ENCODE measurements around the gene RILPL1. TPM values are rescaled to one million over a fixed set of nuclear protein-coding genes. Genes with fewer than 3 reads are reported as not detected.
A peak's percentile ranks its signal among the peaks of the same experiment; 100 is the strongest.

Gene RILPL1
- total and polyA plus RNA-seq, 2 experiments from 2014 or later = 2.9 to 29.8 TPM

DNA sequence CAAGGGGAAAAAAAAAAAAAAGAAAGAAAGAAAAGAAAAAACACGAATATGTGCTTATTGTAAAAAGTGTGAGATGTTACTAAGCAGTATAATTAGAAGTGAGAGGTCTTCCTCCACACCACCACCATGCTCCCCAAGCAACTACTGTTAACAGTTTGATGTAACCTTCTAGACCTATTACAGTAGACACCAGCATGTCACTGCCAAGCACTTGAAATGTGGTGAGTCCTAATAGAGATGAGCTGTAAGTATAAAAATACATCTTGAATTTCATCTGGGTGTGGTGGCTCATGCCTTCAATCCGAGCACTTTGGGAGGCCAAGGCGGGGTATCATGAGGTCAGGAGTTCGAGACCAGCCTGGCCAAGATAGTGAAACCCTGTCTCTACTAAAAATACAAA, 83.7 kb downstream of the RILPL1 start:
- Histone ChIP-seq H3K27ac (no peak overlapping the region), H3K4me3 (no peak overlapping the region), H3K4me2 (ENCODE audit: unreplicated experiment) (no peak overlapping the region), H3K4me1 (ENCODE audit: insufficient read depth) (peaks cover 16% of the 10 kb centered on the region), H3K9me3 (ENCODE audit: low read depth) (no peaks in the 10 kb centered on the region), H3K79me2 (ENCODE audit: insufficient read depth) (no peaks in the 10 kb centered on the region), H4K20me1 (ENCODE audit: insufficient read depth) (no peaks in the 10 kb centered on the region; the same call in 1 of the 2 replicates), H3K27me3 (replicated peaks; ENCODE audit: insufficient read depth) (no peaks in the 10 kb centered on the region), H3K9me2 (ENCODE audit: insufficient read depth) (no peaks in the 10 kb centered on the region), H3F3A (ENCODE audit: insufficient read depth) (peaks cover 8% of the 10 kb centered on the region; the same call in 1 of the 2 replicates), H3K9ac (no peak overlapping the region), H2AFZ (no peak overlapping the region), H3K36me3 (ENCODE audit: low read depth) (no peaks in the 10 kb centered on the region)
- in situ Hi-C loops (cut with MboI) = no loop called here
- 56 to 60% methylated on average over 4 of the region's 4 CpGs for WGBS, 2 experiments (ENCODE audit: low coverage in 1 of 2, low lambda C conversion rate in 2 of 2, missing lambda C conversion rate in 2 of 2)
- TF ChIP-seq EZH2 (IDR thresholded peaks at IDR 0.05; ENCODE audit: insufficient read depth, poor library complexity, severe bottlenecking) = no peak
- TF ChIP-seq EZH2phosphoT487 (IDR thresholded peaks at IDR 0.05; ENCODE audit: insufficient read depth, low read depth) = no peak
- DNase-seq = no peak

GRCh38 chr12:123449249-123449733, 84.2 kb downstream of the RILPL1 start:
- Histone ChIP-seq H3K9ac (no peak overlapping the region), H3K79me2 (ENCODE audit: insufficient read depth) (no peaks in the 10 kb centered on the region), H3K27ac (no peak overlapping the region), H3K27me3 (replicated peaks; ENCODE audit: insufficient read depth) (no peaks in the 10 kb centered on the region), H3K9me3 (ENCODE audit: low read depth) (no peaks in the 10 kb centered on the region), H4K20me1 (ENCODE audit: insufficient read depth) (no peaks in the 10 kb centered on the region; the same call in 1 of the 2 replicates), H3K4me1 (ENCODE audit: insufficient read depth) (peaks cover 20% of the 10 kb centered on the region), H3K4me3 (no peak overlapping the region), H2AFZ (no peak overlapping the region), H3F3A (ENCODE audit: insufficient read depth) (peaks cover 14% of the 10 kb centered on the region; the same call in 1 of the 2 replicates), H3K36me3 (ENCODE audit: low read depth) (no peaks in the 10 kb centered on the region), H3K4me2 (ENCODE audit: unreplicated experiment) (no peak overlapping the region), H3K9me2 (ENCODE audit: insufficient read depth) (no peaks in the 10 kb centered on the region)
- WGBS, 2 experiments (ENCODE audit: low coverage in 1 of 2, low lambda C conversion rate in 2 of 2, missing lambda C conversion rate in 2 of 2) = 63 to 77% methylated on average over 2 of the region's 2 CpGs
- DNase-seq = no peak
- in situ Hi-C loops (cut with MboI) = no loop called here
- TF ChIP-seq EZH2 (IDR thresholded peaks at IDR 0.05; ENCODE audit: insufficient read depth, poor library complexity, severe bottlenecking) (no peak), EZH2phosphoT487 (IDR thresholded peaks at IDR 0.05; ENCODE audit: insufficient read depth, low read depth) (no peak)

DNA sequence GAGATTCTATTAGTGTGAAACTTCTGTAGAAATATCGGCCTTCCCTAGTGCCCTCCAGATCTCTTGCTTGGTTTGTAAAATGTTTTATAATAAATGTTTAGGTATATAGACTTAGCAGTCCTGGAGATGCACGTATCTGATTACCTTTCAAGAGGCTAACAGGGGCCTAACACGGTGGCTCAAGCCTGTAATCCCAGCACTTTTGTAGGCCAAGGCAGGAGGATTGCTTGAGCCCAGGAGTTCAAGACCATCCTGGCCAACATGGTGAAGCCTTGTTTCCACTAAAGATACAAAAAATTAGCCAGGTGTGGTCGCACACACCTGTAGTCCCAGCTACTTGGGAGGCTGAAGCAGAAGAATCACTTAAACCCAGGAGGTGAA, 87.2 kb downstream of the RILPL1 start:
- H3K27me3 ChIP-seq (replicated peaks; ENCODE audit: insufficient read depth) = no peaks in the 10 kb centered on the region
- no peaks in the 10 kb centered on the region for H3K79me2 ChIP-seq (ENCODE audit: insufficient read depth)
- peak overlapping the region; percentile 64 for H3K4me2 ChIP-seq (ENCODE audit: unreplicated experiment)
- H4K20me1 ChIP-seq (ENCODE audit: insufficient read depth) = no peaks in the 10 kb centered on the region
- H3K9me2 ChIP-seq (ENCODE audit: insufficient read depth) = no peaks in the 10 kb centered on the region
- WGBS, 2 experiments (ENCODE audit: low coverage in 1 of 2, low lambda C conversion rate in 2 of 2, missing lambda C conversion rate in 2 of 2) = 54 to 56% methylated on average over 4 of the region's 4 CpGs
- H3K36me3 ChIP-seq (ENCODE audit: low read depth) = no peaks in the 10 kb centered on the region
- H3K27ac ChIP-seq = peak overlapping the region; percentile 71
- peak overlapping the region; percentile 88 for H2AFZ ChIP-seq
- TF ChIP-seq EZH2phosphoT487 (IDR thresholded peaks at IDR 0.05; ENCODE audit: insufficient read depth, low read depth) (no peak), EZH2 (IDR thresholded peaks at IDR 0.05; ENCODE audit: insufficient read depth, poor library complexity, severe bottlenecking) (no peak)
- no peak for DNase-seq
- peaks cover 20% of the 10 kb centered on the region for H3K4me1 ChIP-seq (ENCODE audit: insufficient read depth)
- peak overlapping the region; percentile 55 for H3K9ac ChIP-seq
- H3F3A ChIP-seq (ENCODE audit: insufficient read depth) = peaks cover 20% of the 10 kb centered on the region; the same call in 1 of the 2 replicates
- H3K4me3 ChIP-seq = 0 out of 2 replicates have a peak overlapping the region, but pooled peaks have one; percentile 18
- H3K9me3 ChIP-seq (ENCODE audit: low read depth) = no peaks in the 10 kb centered on the region
- in situ Hi-C loops (cut with MboI) = no loop called here

- H3K79me2 ChIP-seq (ENCODE audit: insufficient read depth) = no peaks in the 10 kb centered on the region
- peak overlapping the region; percentile 71 for H3K27ac ChIP-seq
- H3K4me1 ChIP-seq (ENCODE audit: insufficient read depth) = peaks cover 20% of the 10 kb centered on the region
- H2AFZ ChIP-seq = peak overlapping the region; percentile 88
- TF ChIP-seq EZH2phosphoT487 (IDR thresholded peaks at IDR 0.05; ENCODE audit: insufficient read depth, low read depth) = no peak
- TF ChIP-seq EZH2 (IDR thresholded peaks at IDR 0.05; ENCODE audit: insufficient read depth, poor library complexity, severe bottlenecking) = no peak
- no peaks in the 10 kb centered on the region for H3K9me3 ChIP-seq (ENCODE audit: low read depth)
- H3K4me2 ChIP-seq (ENCODE audit: unreplicated experiment) = peak overlapping the region; percentile 64
- H3K9ac ChIP-seq = peak overlapping the region; percentile 55
- in situ Hi-C loops (cut with MboI) = no loop called here
- DNase-seq = peak; percentile 76
- peaks cover 20% of the 10 kb centered on the region; the same call in 1 of the 2 replicates for H3F3A ChIP-seq (ENCODE audit: insufficient read depth)
- no peaks in the 10 kb centered on the region for H3K9me2 ChIP-seq (ENCODE audit: insufficient read depth)
- WGBS, 2 experiments (ENCODE audit: low coverage in 1 of 2, low lambda C conversion rate in 2 of 2, missing lambda C conversion rate in 2 of 2) = 37 to 39% methylated on average over 18 of the region's 18 CpGs
- no peaks in the 10 kb centered on the region for H3K36me3 ChIP-seq (ENCODE audit: low read depth)
- H3K27me3 ChIP-seq (replicated peaks; ENCODE audit: insufficient read depth) = no peaks in the 10 kb centered on the region
- H3K4me3 ChIP-seq = 0 out of 2 replicates have a peak overlapping the region, but pooled peaks have one; percentile 18
- H4K20me1 ChIP-seq (ENCODE audit: insufficient read depth) = no peaks in the 10 kb centered on the region
Measured at GRCh38 chr12:123445388-123446332, 87.9 kb downstream of the RILPL1 start.

All from GM23248 (cell line).